ENCODE results near the gene HDAC8.

HDAC8 gene

DNA sequence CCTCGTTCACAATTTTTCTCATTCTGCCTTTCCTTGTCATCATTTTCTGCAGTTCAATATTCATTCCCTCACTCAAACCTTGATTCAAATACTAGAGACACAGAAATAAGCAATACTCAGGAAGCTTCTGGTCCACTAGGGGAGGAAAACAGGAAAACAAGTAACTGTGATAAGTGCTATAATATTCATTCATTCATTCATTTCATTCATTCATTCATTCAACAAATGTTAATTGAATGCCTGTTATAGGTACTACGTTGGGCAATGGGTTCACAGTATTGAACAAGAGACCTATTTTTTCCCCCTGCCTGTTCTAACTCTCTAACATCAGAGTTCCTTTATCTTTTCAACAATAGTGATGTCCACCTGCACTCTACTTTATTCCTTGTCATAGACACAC lies 104.0 kb downstream of the HDAC8 start:
- CTCF ChIA-PET: no interaction called here
- POLR2A ChIA-PET: no interaction called here
- H3K4me3 ChIP-seq (ENCODE audit: low read depth, low read length): no peak overlapping the region
- TF ChIP-seq, protein P1, sequence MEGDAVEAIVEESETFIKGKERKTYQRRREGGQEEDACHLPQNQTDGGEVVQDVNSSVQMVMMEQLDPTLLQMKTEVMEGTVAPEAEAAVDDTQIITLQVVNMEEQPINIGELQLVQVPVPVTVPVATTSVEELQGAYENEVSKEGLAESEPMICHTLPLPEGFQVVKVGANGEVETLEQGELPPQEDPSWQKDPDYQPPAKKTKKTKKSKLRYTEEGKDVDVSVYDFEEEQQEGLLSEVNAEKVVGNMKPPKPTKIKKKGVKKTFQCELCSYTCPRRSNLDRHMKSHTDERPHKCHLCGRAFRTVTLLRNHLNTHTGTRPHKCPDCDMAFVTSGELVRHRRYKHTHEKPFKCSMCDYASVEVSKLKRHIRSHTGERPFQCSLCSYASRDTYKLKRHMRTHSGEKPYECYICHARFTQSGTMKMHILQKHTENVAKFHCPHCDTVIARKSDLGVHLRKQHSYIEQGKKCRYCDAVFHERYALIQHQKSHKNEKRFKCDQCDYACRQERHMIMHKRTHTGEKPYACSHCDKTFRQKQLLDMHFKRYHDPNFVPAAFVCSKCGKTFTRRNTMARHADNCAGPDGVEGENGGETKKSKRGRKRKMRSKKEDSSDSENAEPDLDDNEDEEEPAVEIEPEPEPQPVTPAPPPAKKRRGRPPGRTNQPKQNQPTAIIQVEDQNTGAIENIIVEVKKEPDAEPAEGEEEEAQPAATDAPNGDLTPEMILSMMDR (IDR thresholded peaks at IDR 0.05; ENCODE audit: insufficient read depth, low read length, missing control alignments): no peak
- DNase-seq (ENCODE audit: low read depth, low spot score): no peak

DNA sequence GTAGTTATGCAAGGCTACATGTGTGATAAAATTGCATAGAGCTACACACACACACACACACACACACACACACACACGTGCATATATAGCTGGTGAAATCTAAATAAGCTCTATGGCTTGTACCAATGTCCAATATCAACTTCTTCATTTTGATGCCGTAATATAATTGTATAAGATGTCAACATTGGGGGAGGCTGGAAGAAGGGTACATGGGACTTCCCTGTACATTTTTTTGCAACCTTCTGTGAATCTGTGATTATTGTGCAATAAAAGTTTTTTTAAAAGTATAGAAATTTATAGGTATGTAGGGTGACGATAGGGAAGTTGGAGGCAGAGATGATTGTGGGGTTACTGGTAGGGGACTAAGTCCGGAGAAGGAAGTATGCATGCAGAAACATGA lies 105.5 kb downstream of the HDAC8 start:
- DNase-seq (ENCODE audit: low read depth, low spot score): no peak
- no peak overlapping the region for H3K4me3 ChIP-seq (ENCODE audit: low read depth, low read length)
- TF ChIP-seq, protein P1 (IDR thresholded peaks at IDR 0.05; ENCODE audit: insufficient read depth, low read length, missing control alignments): no peak
- ChIA-PET POLR2A (no interaction called here), CTCF (no interaction called here)

DNA sequence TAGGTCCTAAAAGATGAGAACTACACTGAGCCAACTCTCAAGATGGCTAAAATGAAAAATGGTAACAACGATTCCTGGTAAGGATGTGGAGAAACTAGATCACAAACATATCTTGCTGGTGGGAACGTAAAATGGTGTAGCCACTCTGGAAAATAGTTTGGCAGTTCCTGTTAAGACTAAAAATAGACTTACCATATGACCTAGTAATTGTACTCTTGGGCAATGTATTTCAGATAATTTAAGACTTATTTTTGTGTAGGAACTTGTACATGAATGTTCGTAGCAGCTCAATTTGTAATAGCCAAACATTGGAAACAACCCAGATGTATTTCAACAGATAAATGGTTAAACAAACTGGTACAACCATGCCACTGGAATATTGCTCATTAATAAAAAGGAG lies 106.2 kb downstream of the HDAC8 start:
- DNase-seq (ENCODE audit: low read depth, low spot score): no peak
- H3K4me3 ChIP-seq (ENCODE audit: low read depth, low read length): no peak overlapping the region
- ChIA-PET POLR2A (no interaction called here), CTCF (no interaction called here)
- TF ChIP-seq, protein P1 (IDR thresholded peaks at IDR 0.05; ENCODE audit: insufficient read depth, low read length, missing control alignments): no peak

DNA sequence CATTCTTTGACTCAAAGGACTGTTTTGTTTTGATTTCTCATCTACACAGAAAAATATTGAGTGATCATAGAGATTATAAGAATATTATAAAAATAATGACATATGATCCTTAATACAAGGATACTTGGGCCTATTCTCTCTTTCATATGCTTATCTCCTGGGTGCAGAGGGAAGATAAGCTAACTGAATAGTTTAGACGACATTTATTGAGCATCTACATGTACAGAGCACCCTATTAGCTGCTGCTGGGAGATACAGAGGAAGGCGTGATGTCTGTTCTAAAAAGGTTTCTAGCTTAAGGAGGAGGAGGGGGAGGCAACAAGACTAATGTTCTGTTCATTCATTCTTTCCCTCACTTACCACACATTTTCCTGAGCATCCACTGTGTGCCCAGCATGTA lies 106.8 kb downstream of the HDAC8 start:
- TF ChIP-seq, protein P1 (IDR thresholded peaks at IDR 0.05; ENCODE audit: insufficient read depth, low read length, missing control alignments): no peak
- CTCF ChIA-PET: no interaction called here

DNA sequence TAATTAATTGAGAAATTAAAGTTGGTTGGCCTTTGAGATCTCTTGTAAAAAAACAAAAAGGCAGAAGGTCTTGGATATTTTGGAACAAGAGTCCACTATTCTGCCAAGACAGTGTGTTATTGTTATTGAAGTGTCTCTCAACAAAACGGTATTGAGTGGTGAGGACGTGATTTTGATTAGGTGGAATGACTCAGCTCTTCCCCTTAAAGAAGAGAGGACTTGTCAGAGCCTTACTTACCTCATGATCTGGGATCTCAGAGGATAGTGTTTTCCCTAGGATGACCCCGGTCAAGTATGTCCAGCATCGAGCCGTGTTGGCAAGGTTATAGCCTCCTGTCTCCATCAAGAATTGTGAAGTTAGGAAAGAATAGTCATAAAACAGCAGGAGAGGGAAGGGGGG lies 110.9 kb downstream of the HDAC8 start:
- CTCF ChIA-PET: no interaction called here
- no peak for DNase-seq (ENCODE audit: low read depth, low spot score)

More for the DNA sequence above, 106.8 kb downstream of the HDAC8 start:
- H3K4me3 ChIP-seq (ENCODE audit: low read depth, low read length): no peak overlapping the region
- POLR2A ChIA-PET: no interaction called here
- DNase-seq (ENCODE audit: low read depth, low spot score): no peak

DNA sequence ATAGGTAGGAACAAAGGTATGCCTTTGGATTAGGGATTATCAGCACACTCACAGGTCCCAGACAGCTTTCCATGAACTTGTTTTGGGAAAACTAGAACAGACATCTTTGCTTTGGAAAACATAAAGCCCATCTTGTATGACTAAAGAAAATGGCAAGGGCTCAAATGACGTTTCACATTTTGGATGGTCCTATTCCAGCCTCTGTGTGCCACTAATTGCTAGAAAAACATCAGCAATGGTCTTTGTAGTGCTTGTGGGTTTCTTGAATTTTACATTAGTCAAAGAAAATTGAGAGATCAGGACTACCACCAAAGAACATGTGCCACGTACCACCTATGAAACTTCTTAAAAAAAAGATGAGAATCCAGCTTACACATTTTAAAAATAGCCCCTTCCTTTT lies 111.4 kb downstream of the HDAC8 start:
- ChIA-PET POLR2A (no interaction called here), CTCF (no interaction called here)
- H3K4me3 ChIP-seq (ENCODE audit: low read depth, low read length): no peak overlapping the region
- DNase-seq (ENCODE audit: low read depth, low spot score): no peak
- TF ChIP-seq, protein P1 (IDR thresholded peaks at IDR 0.05; ENCODE audit: insufficient read depth, low read length, missing control alignments): no peak

More for the DNA sequence above, 110.9 kb downstream of the HDAC8 start:
- TF ChIP-seq, protein P1 (IDR thresholded peaks at IDR 0.05; ENCODE audit: insufficient read depth, low read length, missing control alignments): no peak
- no peak overlapping the region for H3K4me3 ChIP-seq (ENCODE audit: low read depth, low read length)
- POLR2A ChIA-PET: no interaction called here

Data from AG04449 (cell line).